OCI-LY7 (cell line): Measurements from ENCODE around the gene CRYBA4.

Source experiments
- EZH2phosphoT487 ChIP-seq: fragments of 200-600 bp; sonication (generic); IDR thresholded peaks from 2 replicates; pipeline ENCODE4 v1.6.1; 2018; ENCODE audit warnings: low read depth, borderline replicate concordance, mild to moderate bottlenecking, mixed run types, antibody characterized with exemption, low read length, moderate library complexity, mixed read lengths
- TF ChIP-seq, protein P1 (sequence below): fragments of 200-600 bp; sonication (generic); conservative IDR thresholded peaks from 2 replicates; pipeline ENCODE4 v1.5.1; 2014; ENCODE audit warnings: mild to moderate bottlenecking, antibody characterized with exemption, low read length, moderate library complexity, mixed read lengths

DNA sequence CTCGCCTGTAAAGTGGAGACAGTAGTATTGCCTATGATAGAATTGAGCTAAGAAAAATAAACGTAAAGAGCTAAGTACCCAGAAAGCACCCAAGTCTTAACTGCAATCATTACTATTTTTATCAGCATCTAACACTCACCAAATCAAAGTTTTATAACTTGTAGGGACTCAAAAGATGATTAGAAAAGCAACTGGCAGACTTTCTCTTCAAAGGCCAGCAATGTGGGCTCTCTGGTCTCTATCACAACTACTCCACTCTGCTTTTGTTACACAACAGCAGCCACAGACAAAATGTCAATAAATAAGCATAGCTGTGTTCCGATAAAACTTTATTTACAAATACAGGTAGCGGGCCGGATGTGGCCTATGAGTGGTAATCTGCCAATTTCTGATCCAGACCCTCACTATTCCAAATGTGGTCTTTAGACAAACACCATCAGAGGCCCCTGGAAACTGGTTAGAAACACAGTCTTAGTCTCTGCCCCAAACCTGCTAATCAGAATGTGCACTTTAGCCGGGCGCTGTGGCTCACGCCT lies 40.1 kb upstream of the CRYBA4 start:
- TF ChIP-seq, protein P1, sequence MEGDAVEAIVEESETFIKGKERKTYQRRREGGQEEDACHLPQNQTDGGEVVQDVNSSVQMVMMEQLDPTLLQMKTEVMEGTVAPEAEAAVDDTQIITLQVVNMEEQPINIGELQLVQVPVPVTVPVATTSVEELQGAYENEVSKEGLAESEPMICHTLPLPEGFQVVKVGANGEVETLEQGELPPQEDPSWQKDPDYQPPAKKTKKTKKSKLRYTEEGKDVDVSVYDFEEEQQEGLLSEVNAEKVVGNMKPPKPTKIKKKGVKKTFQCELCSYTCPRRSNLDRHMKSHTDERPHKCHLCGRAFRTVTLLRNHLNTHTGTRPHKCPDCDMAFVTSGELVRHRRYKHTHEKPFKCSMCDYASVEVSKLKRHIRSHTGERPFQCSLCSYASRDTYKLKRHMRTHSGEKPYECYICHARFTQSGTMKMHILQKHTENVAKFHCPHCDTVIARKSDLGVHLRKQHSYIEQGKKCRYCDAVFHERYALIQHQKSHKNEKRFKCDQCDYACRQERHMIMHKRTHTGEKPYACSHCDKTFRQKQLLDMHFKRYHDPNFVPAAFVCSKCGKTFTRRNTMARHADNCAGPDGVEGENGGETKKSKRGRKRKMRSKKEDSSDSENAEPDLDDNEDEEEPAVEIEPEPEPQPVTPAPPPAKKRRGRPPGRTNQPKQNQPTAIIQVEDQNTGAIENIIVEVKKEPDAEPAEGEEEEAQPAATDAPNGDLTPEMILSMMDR, result no peak
- no peak for TF ChIP-seq EZH2phosphoT487
